HG03469 (cell line): ENCODE measurements around the gene ARIH2.
"Not testable (repeated sequence)": the region's sequence is repeated elsewhere in the genome, so short reads cannot be mapped to it uniquely, and the experiment has no call there.

Experiments
- ATAC-seq: cut with Tn5 transposase; IDR thresholded peaks from one replicate; pipeline ENCODE4 v1.9.1; 2021; ENCODE audit warnings: mild to moderate bottlenecking, moderate library complexity, moderate number of reproducible peaks; ENCODE audit not compliant: unreplicated experiment

The ARIH2 gene

DNA sequence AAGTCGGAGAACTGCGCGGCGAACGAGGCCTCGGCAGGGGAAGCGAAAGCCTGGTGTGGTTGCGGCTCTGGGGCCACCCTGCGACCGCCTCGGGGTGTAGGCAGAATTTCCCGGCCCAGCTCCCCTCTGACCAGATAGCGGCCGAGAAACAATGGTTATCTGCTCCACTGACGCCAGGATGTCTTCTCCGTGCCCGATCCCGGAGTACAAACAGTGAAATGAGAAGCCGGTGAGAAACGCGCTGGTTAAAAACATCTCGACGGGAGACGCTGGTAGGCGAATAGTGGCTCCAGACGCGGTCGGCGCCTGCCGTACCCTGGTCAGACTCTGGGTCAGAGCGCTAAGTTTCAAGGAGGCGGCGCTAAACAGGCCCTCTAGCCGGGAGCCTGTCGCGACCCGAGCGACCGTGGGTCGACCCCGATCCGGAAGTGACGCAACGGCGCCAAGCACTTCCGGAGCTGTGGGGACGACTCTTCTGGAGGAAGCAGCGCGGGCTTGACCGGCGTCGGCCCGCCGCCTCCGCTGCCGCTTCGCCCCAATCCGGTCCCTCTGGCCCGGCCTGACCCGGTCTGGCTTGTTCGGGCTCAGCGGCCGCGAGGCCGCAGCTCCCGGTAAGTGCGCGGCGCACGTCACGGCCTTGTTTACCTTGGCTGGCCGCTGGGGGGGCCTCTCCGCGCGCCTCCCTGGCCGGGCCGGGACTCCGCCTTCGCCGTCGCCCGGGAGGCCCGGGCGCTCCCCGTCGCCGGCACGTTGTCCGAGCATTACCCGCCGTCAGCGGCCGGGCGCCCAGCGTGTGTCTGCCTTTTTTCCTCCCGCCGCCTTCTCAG is at the start of gene ARIH2:
TSS of gene ARIH2 (plus strand) at position 455 of the 827 bp plus-strand sequence. CDS start 8,717 bp downstream, outside the sequence.
- ATAC-seq, result peak; percentile 63

GRCh38 chr3:48877671-48878070 is 41.0 kb upstream of the ARIH2 start:
- ATAC-seq, result no peak

DNA sequence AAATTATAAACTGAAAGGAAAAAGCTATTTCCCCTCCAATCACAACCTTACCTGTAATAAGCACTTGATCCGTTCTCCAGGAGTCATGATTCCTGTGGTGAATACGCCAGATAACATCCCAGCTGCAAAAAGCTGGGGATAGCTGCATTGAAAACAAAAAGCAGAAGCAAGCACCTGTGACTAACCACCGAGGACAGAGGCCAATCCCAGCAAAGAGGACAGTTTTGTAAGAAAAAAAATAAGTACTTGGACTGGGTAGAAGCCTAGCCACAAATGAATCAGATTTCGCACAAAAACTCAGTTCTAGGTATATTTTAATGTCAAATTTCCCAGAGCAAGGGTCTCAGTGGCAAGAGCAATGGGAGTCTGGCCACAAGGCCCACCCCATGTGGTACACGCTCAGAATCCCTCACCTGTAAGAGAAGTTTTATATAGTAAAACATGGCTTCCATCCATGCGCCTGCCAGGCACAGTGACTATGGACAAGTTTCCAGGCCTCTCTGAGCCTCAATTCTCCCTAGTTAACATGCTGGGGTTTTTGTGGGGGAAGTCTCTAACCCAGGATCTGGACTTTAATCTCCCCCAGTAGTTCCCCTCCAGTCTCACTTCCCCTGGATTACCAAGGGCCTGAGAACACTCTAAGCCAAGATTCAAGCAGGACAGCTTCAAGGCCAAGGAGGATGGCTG is 39.2 kb upstream of the ARIH2 start:
- ATAC-seq, result no peak

DNA sequence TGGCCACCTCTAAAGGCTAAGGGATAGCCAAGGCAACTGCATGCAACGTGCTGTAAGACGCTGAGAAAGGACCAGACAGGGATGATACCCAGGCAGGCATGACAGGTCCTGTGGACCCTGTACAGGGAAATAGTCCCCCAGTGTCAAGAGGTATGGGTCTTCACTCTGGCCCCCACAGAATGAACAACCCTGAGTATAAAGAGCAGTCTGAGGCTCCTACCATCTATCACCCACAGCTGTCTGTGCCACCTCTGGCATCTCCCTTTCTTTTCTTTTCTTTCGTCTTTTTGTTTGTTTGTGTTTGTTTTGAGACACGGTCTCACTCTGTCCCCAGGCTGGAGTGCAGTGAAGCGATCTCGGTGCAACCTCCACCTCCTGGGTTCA is 38.7 kb upstream of the ARIH2 start:
- ATAC-seq, result no peak

DNA sequence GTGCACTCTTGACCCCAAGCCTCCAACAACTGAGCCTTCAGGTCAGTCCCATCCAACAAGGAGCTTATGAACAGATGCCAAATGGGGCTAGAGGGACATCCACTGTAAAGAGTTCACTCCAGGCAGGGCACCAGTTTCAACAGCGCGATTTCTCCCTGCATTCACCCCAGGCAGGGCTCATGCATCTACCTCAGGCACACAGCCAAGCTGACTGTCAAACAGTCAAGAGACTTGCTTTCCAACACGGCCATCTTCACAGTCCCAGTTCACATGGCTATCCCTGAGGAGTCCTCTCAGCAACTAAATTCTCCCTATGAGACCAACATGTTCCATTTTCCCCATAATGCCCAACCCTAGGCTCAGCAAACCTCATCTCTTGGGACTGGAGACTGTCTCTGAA is 37.6 kb upstream of the ARIH2 start:
- ATAC-seq, result no peak

DNA sequence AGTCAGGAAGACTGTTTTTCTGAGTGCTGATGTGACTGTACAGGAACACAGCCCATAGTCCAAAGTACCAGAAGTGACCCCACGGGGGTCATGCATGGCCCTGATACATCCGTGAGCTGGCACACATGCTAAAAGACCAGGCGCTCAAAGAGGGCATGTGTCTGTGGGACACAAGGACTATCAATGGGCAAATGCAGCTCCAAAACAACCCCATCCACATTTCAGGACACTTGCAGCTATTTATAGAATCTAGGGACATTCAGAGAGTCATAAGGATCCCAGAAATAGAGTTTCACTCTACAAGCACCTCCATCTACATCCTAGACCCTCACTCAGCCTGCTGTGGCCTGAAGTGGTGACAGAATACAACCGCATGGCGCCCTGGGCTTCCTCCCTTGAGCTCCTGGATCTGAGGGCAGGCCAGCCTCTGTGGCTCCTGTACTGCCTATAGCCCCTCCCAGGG is 37.0 kb upstream of the ARIH2 start:
- ATAC-seq, result no peak

- ATAC-seq, result no peak
Observed at GRCh38 chr3:48885753-48886152, 32.9 kb upstream of the ARIH2 start.

GRCh38 chr3:48891606-48892005 is 27.0 kb upstream of the ARIH2 start:
- no peak for ATAC-seq

- no peak for ATAC-seq
Observed at GRCh38 chr3:48894516-48894915, 24.1 kb upstream of the ARIH2 start.

GRCh38 chr3:48896936-48897335 is 21.7 kb upstream of the ARIH2 start:
- no peak for ATAC-seq

- no peak for ATAC-seq
Observed at GRCh38 chr3:48897460-48898376, 20.9 kb upstream of the ARIH2 start.

DNA sequence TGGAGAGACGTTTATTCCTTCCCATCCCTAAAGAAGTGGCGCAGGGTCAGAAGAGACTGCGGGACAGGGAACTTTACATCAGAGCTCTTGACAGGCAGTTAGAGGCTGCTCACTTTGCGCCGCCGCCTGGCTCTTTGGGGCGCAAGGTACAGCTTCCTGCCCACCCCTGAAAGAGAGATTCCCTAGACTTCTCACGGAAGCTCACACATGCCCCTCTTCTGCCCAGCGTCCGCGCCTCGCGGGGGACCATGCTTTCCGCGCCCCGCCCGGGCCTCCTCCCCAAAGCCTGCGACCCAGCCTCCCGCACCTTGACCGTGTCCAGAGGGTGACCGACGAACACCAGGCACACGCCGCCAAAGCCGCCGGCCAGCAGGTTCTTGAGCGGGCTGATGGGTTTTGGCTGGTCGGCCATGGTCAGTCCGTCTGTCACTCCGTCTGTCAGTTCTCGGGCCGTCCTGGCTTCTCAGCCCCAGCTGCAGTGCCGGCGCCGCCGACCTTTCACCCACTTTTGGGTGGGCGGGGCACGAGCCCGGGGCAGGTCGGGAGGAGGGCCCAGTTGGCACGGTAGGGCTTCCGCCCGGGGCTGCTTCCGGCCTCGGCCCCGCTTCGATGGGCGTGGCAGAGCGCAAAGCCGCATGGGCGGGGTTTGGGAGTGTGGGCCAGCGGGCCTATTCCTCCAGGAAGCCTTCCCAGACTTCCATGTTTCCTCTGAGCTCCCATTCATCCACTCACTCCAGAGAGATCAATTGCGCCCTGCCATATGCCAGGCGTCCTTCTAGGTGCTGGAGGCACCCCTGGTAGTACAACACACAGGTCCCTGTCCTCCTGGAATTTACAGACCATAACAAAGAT is 20.0 kb upstream of the ARIH2 start, which contains the start of gene SLC25A20:
TSS of gene SLC25A20 (minus strand) at position 500 of the 852 bp plus-strand sequence. CDS start at position 412, 88 bp downstream.
- peak; percentile 76 for ATAC-seq

DNA sequence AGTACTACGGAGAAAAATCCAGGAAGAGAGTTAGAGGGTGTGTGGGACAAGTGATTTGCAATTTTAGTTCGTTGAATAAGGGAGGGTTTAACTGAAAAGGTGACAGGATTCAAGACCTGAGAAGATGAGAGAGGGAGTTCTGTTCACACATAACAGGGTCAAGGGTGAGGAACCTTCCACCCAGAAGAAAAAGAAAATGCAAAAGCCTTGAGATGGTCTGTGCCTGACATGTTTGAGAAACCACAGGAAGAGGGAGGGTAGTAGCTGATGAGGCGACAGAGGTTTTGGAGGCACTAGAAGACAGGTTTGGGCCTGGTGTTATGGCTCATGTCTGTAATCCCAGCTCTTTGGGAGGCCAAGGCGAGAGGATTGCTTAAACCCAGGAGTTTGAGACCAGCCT is 19.4 kb upstream of the ARIH2 start:
- ATAC-seq, result no peak

- ATAC-seq, result not testable (repeated sequence)
Observed at GRCh38 chr3:48907026-48907425, 11.6 kb upstream of the ARIH2 start.

GRCh38 chr3:48915296-48915695 is 3.3 kb upstream of the ARIH2 start:
- no peak for ATAC-seq

GRCh38 chr3:48919215-48920138 is 835 bp downstream of the ARIH2 start:
- ATAC-seq, result peak; percentile 6

GRCh38 chr3:48926425-48927392 is 8.1 kb downstream of the ARIH2 start:
- ATAC-seq, result no peak

DNA sequence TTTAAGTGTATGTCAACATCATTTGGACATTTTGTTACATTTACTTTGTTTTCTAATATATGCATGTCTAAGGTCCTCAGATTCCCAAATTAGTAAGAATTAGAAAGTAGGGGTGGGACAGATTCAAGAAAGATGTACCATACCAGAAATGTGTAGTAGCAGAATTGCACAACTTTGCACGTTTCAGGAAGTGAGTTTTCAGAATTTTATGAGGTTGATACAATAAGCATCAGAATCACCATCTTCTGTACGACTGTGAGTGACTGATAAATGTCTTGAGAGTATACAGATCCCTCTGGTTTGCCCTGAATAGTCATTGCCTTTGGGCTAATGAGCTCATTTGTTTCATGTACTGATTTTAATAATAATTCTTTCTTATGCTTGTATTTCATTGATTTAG is 9.3 kb downstream of the ARIH2 start:
- ATAC-seq, result no peak
